Stimulated activated naive CD8-positive, alpha-beta T cell treated with anti-CD3 and anti-CD28 coated beads, Interleukin-15, Interleukin-2, amounts not matched to agents 100 ng/mL and 50 ng/mL, for 24 hours (primary cell): Measurements from ENCODE around the gene CEP128.

ENCODE experiments used
- H3K27ac Mint-ChIP-seq: one replicate; pipeline ENCODE4 v1.8.0; 2021; ENCODE audit warnings: mild to moderate bottlenecking, mixed read lengths
- H3K27me3 Mint-ChIP-seq: one replicate; pipeline ENCODE4 v1.8.0; 2021; ENCODE audit warnings: mixed read lengths
- H3K36me3 Mint-ChIP-seq: one replicate; pipeline ENCODE4 v1.8.0; 2021; ENCODE audit warnings: low read depth, mixed read lengths
- H3K4me1 Mint-ChIP-seq: one replicate; pipeline ENCODE4 v1.8.0; 2021; ENCODE audit warnings: low read depth, mixed read lengths
- H3K4me3 Mint-ChIP-seq: one replicate; pipeline ENCODE4 v1.8.0; 2021; ENCODE audit warnings: mild to moderate bottlenecking, mixed read lengths
- H3K9me3 Mint-ChIP-seq: one replicate; pipeline ENCODE4 v1.8.0; 2021; ENCODE audit warnings: mixed read lengths

Gene CEP128

GRCh38 chr14:80577599-80577998 lies 363.9 kb downstream of the CEP128 start:
- Mint-ChIP-seq H3K27ac (no peak overlapping the region), H3K27me3 (no peaks in the 10 kb centered on the region), H3K4me1 (no peaks in the 10 kb centered on the region), H3K9me3 (no peaks in the 10 kb centered on the region), H3K36me3 (peaks cover 4% of the 10 kb centered on the region), H3K4me3 (no peak overlapping the region)

- Mint-ChIP-seq H3K4me1 (no peaks in the 10 kb centered on the region), H3K27ac (no peak overlapping the region), H3K9me3 (no peaks in the 10 kb centered on the region), H3K4me3 (no peak overlapping the region), H3K27me3 (no peaks in the 10 kb centered on the region), H3K36me3 (peaks cover 4% of the 10 kb centered on the region)
Measured at GRCh38 chr14:80576401-80576800, 365.1 kb downstream of the CEP128 start.

GRCh38 chr14:80575763-80576162 lies 365.8 kb downstream of the CEP128 start:
- Mint-ChIP-seq H3K4me3 (no peak overlapping the region), H3K27ac (no peak overlapping the region), H3K4me1 (no peaks in the 10 kb centered on the region), H3K27me3 (no peaks in the 10 kb centered on the region), H3K9me3 (no peaks in the 10 kb centered on the region), H3K36me3 (peaks cover 4% of the 10 kb centered on the region)

- Mint-ChIP-seq H3K4me3 (no peak overlapping the region), H3K9me3 (no peaks in the 10 kb centered on the region), H3K36me3 (no peaks in the 10 kb centered on the region), H3K4me1 (no peaks in the 10 kb centered on the region), H3K27ac (no peak overlapping the region), H3K27me3 (no peaks in the 10 kb centered on the region)
Measured at GRCh38 chr14:80572666-80573065, 368.9 kb downstream of the CEP128 start.

GRCh38 chr14:80570930-80571298 lies 370.6 kb downstream of the CEP128 start:
- no peaks in the 10 kb centered on the region for H3K27me3 Mint-ChIP-seq
- no peaks in the 10 kb centered on the region for H3K36me3 Mint-ChIP-seq
- no peak overlapping the region for H3K4me3 Mint-ChIP-seq
- no peaks in the 10 kb centered on the region for H3K9me3 Mint-ChIP-seq
- H3K4me1 Mint-ChIP-seq, result no peaks in the 10 kb centered on the region
- no peak overlapping the region for H3K27ac Mint-ChIP-seq

GRCh38 chr14:80567905-80568536 lies 373.5 kb downstream of the CEP128 start:
- Mint-ChIP-seq H3K36me3 (no peaks in the 10 kb centered on the region), H3K4me3 (no peak overlapping the region), H3K27ac (no peak overlapping the region)

GRCh38 chr14:80565001-80565400 lies 376.5 kb downstream of the CEP128 start:
- Mint-ChIP-seq H3K9me3 (no peaks in the 10 kb centered on the region), H3K27ac (no peak overlapping the region), H3K4me1 (no peaks in the 10 kb centered on the region), H3K36me3 (no peaks in the 10 kb centered on the region), H3K27me3 (no peaks in the 10 kb centered on the region), H3K4me3 (no peak overlapping the region)

More at GRCh38 chr14:80567905-80568536, 373.5 kb downstream of the CEP128 start:
- Mint-ChIP-seq H3K9me3 (no peaks in the 10 kb centered on the region), H3K4me1 (no peaks in the 10 kb centered on the region), H3K27me3 (no peaks in the 10 kb centered on the region)

GRCh38 chr14:80564051-80564450 lies 377.5 kb downstream of the CEP128 start:
- Mint-ChIP-seq H3K36me3 (peaks cover 3% of the 10 kb centered on the region), H3K27me3 (no peaks in the 10 kb centered on the region)

GRCh38 chr14:80560800-80561657 lies 380.5 kb downstream of the CEP128 start:
- Mint-ChIP-seq H3K27ac (no peak overlapping the region), H3K36me3 (peaks cover 3% of the 10 kb centered on the region), H3K4me1 (no peaks in the 10 kb centered on the region), H3K9me3 (no peaks in the 10 kb centered on the region), H3K27me3 (no peaks in the 10 kb centered on the region), H3K4me3 (no peak overlapping the region)

More at GRCh38 chr14:80564051-80564450, 377.5 kb downstream of the CEP128 start:
- Mint-ChIP-seq H3K9me3 (no peaks in the 10 kb centered on the region), H3K4me3 (no peak overlapping the region), H3K4me1 (no peaks in the 10 kb centered on the region), H3K27ac (no peak overlapping the region)

- no peaks in the 10 kb centered on the region for H3K9me3 Mint-ChIP-seq
- H3K4me3 Mint-ChIP-seq, result no peak overlapping the region
- H3K27me3 Mint-ChIP-seq, result no peaks in the 10 kb centered on the region
- no peak overlapping the region for H3K27ac Mint-ChIP-seq
- no peaks in the 10 kb centered on the region for H3K36me3 Mint-ChIP-seq
- H3K4me1 Mint-ChIP-seq, result no peaks in the 10 kb centered on the region
Measured at GRCh38 chr14:80554139-80554538, 387.4 kb downstream of the CEP128 start.

GRCh38 chr14:80549141-80549540 lies 392.4 kb downstream of the CEP128 start:
- H3K27me3 Mint-ChIP-seq, result no peaks in the 10 kb centered on the region
- H3K36me3 Mint-ChIP-seq, result no peaks in the 10 kb centered on the region
- H3K9me3 Mint-ChIP-seq, result peaks cover 4% of the 10 kb centered on the region
- no peak overlapping the region for H3K27ac Mint-ChIP-seq
- H3K4me1 Mint-ChIP-seq, result no peaks in the 10 kb centered on the region
- H3K4me3 Mint-ChIP-seq, result no peak overlapping the region

GRCh38 chr14:80545935-80546854 lies 395.3 kb downstream of the CEP128 start:
- no peak overlapping the region for H3K27ac Mint-ChIP-seq
- H3K9me3 Mint-ChIP-seq, result peaks cover 8% of the 10 kb centered on the region
- H3K4me3 Mint-ChIP-seq, result no peak overlapping the region
- H3K4me1 Mint-ChIP-seq, result no peaks in the 10 kb centered on the region
- no peaks in the 10 kb centered on the region for H3K27me3 Mint-ChIP-seq
- H3K36me3 Mint-ChIP-seq, result no peaks in the 10 kb centered on the region

- peaks cover 14% of the 10 kb centered on the region for H3K9me3 Mint-ChIP-seq
Measured at GRCh38 chr14:80544366-80544765, 397.2 kb downstream of the CEP128 start.

GRCh38 chr14:80543211-80543610 lies 398.3 kb downstream of the CEP128 start:
- Mint-ChIP-seq H3K9me3 (peaks cover 20% of the 10 kb centered on the region), H3K27me3 (no peaks in the 10 kb centered on the region), H3K4me3 (no peak overlapping the region), H3K36me3 (peaks cover 6% of the 10 kb centered on the region), H3K27ac (no peak overlapping the region), H3K4me1 (no peaks in the 10 kb centered on the region)

More at GRCh38 chr14:80544366-80544765, 397.2 kb downstream of the CEP128 start:
- Mint-ChIP-seq H3K36me3 (peaks cover 2% of the 10 kb centered on the region), H3K4me1 (no peaks in the 10 kb centered on the region), H3K27me3 (no peaks in the 10 kb centered on the region), H3K4me3 (no peak overlapping the region), H3K27ac (no peak overlapping the region)
